GM19351 (cell line): ENCODE results near the gene KNDC1.
"Not testable (repeated sequence)": the region's sequence is repeated elsewhere in the genome, so short reads cannot be mapped to it uniquely, and the experiment has no call there.

ENCODE experiments used
- ATAC-seq: cut with Tn5 transposase; IDR thresholded peaks from one replicate; pipeline ENCODE4 v1.9.1; 2021; ENCODE audit warnings: mild to moderate bottlenecking, moderate library complexity; ENCODE audit not compliant: unreplicated experiment

Gene KNDC1

DNA sequence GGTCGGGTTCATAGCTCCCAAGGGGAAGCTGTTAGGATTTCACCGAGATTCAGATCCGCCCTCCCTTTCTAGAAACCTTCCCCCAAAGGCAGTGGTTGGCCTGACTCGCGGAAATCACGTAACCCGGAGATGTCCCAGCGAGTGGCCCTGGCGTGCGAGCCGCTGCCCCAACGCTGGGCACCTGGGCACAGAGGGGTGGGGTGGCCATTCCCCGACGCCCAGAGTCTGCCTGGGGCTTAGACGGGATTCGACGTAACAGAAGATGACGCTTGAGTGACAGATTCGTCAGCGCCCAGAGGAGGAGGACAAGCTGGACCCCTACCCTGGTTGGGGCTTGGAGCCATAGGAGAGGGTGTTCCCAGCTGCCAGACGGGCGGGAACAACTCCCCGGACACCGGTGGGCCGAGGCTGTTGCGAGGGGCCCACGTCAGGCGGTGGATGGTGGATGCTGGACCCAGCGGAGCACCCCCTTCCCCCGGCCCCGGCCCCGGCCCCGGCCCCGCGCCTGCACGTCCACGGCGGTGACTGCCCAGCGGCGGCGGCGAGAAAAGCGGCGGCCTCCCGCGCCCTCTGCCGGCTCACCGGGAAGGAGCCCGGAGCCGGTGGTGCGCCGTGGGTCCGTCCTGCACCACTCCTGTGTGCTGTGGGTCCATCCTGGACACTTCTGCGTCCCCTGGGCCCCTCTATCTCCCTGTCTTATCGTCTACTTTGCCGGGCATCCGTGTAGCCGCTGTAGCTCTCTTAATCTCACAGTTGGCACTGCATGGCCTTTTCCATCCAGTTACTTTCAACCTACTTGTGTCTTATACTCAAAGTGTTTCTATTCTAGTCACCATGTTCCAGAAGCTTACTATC lies 35.4 kb upstream of the KNDC1 start:
- no peak for ATAC-seq

DNA sequence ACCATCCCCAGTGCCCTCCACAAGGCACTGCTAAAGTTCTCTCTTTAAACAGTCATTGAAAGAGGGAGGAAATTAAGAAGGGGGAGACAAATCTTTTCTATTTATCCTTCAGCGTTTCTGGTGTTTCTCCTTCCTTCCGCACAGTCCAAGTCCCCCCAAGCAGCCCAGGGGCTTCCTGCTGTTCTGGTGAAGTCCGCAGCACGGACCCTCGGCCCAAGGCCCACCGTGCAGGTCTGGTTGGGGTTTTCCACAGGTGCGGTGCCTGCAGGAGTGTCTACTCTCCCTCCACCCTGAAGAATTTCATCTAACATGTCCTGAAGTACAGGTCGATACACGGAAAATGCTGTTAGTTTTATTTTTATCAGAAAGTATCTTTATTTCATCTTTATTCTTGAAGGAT lies 34.1 kb upstream of the KNDC1 start:
- no peak for ATAC-seq

- no peak for ATAC-seq
Observed at GRCh38 chr10:133126431-133127290, 33.4 kb upstream of the KNDC1 start.

DNA sequence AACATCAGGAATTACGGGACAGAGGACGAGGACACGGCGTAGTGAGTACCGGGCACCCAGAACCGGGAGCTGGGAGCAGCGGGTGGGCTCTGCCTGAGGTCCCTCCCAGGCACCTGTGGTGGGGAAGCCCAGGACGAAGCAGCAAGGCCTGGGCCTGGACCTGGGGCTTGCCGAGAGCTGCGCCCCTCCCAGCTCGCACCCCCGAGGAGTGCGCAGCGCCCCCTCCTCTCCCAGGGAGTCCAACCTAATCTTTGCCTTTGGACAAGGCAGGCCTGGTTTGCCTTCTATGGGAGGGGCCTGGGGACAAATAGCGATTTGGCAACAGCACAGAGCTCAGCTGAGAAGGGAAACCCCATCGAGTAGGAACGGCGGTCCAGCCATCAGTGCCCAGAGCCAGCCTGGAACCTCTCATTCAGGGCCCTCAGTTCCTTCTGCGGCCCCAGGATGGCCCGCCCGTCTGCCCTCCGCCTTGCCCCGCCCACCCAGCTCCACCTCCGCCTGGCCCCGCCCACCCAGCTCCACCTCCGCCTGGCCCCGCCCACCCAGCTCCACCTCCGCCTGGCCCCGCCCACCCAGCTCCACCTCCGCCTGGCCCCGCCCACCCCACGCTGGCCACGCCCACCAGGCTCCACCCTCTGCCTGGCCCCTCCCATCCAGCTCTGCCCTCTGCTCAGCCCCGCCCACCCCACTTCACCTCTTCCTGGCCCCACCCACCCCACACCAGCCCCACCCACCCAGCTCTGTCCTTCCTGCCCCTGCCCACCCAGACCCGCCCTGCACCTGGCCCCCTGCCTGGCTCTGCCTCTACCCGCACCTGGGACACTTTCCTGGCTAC lies 32.5 kb upstream of the KNDC1 start:
- ATAC-seq, result no peak

- ATAC-seq, result no peak
Observed at GRCh38 chr10:133128126-133129070, 31.6 kb upstream of the KNDC1 start.

DNA sequence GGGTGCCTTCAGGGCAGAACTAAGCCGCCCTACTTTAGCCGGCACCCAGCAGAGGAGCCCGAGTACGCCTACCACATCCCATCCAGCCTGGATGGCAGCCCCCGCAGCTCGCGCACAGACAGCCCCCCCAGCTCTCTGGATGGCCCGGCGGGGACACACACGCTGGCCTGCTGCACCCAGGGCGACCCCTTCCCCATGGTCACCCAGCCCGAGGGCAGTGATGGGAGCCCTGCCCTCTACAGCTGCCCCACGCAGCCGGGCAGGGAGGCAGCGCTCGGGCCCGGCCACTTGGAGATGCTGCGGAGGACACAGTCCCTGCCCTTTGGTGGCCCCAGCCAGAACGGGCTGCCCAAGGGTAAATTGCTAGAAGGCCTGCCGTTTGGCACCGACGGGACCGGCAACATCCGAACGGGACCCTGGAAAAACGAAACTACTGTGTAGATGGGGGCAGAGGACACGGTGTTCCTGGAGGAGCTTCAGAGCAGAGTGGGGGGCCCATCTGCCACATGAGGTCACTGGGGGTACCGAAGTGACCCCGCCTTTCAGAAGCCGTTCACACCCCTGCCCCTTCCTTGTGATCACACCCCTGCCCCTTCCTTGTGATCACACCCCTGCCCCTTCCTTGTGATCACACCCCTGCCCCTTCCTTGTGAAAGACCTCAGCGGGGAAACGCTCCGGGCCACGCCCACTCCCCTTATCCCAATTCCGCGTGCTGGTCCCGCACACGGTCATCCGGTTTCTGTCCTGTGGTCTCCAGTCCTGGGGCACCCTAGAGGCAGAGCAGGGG lies 30.8 kb upstream of the KNDC1 start:
- ATAC-seq, result no peak

GRCh38 chr10:133129859-133130495 lies 30.0 kb upstream of the KNDC1 start:
- ATAC-seq, result no peak

- no peak for ATAC-seq
Observed at GRCh38 chr10:133130602-133131001, 29.4 kb upstream of the KNDC1 start.

DNA sequence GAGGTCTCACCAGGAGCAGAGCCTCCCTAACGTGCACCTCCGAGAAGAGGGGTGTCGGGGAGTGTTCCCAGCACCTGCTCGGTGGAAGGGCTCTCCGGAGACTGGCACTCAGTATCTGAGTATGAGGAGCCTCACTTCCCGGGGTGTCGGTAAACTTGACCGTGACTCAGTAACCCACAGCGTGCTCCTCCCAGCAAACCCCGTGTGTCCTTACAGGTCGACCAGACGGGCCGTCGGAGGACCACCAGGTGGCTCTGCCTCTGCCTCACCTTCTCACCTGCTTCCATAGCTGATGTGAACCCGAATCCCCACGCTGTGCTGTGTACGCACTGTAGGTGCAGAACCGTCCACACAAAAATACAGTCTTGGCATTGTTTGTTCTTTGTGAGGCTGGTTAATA lies 29.0 kb upstream of the KNDC1 start:
- ATAC-seq, result no peak

DNA sequence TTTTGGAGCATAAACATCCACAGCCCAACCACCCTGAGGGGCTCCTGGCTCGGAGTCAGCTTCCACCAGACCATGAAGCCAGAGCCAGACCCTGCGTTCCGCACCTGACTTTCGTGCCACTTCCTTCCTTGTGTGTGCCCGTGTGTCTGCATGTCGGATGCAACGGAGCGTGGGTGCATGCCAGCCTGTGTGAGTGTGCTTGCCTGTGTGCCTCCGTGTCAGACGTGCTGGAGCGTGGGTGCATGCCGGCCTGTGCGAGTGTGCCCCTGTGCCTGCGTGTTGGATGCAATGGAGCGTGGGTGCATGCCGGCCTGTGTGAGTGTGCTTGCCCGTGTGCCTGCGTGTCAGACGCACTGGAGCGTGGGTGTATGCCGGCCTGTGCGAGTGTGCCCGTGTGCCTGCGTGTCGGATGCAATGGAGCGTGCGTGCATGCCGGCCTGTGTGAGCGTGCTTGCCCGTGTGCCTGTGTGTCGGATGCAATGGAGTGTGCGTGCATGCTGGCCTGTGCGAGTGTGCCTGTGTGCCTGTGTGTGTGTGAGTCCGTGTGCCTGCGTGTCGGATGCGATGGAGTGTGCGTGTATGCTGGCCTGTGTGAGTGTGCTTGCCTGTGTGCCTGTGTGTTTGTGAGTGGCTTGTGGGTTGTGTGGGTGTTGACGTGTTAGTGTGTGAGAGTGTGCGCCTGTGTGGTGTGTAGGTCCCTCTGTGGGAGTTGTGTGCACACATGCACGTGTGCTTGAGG lies 28.1 kb upstream of the KNDC1 start:
- ATAC-seq, result no peak

DNA sequence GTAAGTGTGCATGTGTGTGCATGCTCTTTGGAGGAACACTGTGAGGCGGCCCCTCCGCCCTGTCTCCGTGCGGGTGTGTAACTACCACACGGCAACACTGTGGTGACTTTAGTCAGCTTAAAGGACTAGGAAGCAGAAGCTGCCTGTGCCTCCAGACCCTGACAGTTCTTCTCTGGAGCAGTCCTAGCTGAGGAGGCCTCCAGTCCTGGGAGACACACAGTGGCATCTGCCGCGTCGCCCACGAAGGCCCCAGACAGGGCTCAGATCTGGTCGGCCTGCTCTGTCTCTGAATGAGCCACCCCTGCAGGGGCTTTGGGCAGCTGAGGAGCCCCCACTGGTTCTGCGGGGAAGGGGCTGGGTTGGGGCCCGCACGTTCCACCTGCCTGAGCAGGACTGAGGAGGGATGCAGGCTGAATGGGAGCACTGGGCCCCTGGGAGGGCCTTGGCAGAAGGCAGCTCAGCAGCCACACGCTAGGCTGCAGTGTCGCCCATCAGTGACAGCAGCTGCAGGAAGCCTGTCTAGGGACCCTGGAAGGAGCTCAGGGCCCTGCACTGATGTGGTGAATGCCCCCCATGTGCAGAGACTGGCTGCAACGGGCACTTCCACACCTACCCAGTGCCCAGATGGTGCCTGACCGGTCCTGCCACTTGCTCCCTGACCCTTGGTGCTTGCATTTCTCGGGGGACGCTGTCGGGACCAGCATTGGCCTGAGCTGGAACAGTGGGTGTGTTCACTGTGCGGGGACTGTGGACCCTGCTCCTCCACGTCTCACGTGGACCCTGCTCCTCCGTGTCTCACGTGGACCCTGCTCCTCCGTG lies 27.3 kb upstream of the KNDC1 start:
- no peak for ATAC-seq

DNA sequence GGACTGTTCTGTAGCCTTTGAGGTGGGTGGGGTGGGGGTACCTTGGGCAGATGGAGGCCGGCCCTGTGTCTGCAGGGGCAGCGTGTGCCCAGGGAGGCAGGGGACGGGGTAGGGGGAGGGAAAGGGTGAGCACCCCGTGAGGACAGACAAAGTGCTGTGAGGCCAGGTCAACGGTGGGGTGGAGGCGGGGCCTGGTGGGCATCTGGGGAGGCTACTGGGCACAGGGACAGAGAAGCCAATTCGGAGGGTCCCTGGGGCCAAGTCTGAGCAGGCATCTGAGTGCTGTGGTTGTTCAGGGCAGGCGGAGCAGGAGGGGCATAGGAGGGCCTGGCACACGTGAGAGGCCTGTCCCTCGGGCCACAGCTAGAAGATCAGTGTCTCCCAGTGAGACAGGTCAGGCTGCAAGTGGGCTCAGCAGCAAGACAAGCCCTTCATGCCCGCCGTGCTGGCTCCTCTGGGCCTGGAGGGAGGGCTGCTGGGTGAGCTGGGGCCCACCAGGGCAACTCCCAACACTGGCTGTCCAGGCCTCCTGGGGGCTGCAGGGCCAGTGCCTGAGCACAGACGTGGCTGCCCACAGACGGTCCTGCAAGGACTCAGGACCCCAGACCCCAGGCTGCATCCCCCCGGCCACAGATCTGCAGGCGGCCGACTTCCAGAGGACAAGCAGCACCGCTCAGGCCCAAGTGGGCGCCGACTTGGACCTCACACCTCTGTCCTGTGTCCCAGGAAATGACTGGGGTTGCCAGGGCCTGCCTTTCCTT lies 26.4 kb upstream of the KNDC1 start:
- ATAC-seq, result no peak

DNA sequence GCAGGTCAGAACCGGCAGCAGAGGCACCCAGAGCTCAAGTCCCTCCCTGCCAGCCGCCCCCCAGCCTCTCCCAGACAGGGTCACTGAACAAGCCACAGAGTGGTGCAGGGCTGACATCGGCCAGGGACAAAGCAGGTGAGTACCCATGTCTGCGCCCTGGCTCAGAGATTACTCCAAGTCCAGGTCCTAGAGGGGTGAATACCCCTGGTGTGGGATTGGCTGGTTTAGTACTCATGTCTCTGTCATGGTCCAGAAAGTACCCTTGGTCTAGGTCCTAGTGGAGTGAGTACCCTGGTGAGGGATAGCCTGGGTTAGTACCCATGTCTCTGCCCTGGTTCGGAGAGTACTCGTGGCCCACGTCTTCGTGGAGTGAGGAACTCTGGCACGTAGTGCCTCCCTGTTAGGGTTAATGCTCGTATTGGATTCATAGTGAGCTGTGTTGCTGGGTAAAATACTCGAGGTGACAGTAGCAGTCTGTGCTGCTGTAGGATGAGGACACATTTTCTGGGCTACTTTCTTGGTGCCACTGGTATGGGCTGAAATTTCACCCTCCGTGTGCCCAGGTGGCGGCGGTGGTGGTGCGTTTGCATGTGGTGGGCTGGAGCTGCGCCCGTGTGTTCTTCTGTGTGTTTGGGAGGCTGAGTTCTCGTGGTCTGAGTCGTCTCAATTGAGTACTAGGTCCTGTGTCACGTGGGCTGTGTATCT lies 25.5 kb upstream of the KNDC1 start:
- no peak for ATAC-seq

DNA sequence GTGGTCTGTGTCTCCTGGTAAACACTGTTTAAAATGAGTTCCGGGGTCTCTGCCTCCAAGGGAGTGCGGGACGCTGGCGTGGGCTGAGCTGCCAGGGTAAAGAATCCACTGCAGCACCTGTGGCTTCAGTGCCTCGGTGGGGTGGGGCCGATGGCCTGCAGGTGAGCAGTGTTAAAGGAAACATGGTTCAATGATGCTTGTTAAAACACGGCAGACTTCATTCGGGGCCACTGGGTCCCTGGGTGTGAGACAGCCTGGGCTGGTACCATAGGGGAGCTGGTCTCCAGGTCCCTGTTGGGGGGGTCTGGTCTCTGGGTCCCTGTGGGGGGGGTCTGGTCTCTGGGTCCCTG lies 24.9 kb upstream of the KNDC1 start:
- ATAC-seq, result no peak

GRCh38 chr10:133137486-133138145 lies 22.4 kb upstream of the KNDC1 start:
- ATAC-seq, result not testable (repeated sequence)
